GM13976 (cell line): ENCODE measurements around the gene DNAAF6.
"Not testable (repeated sequence)": the region's sequence is repeated elsewhere in the genome, so short reads cannot be mapped to it uniquely, and the experiment has no call there.

Experiments used
- DNase-seq: peaks from one replicate; pipeline ENCODE4 v3.0.0; 2012; ENCODE audit warnings: low spot score
- CTCF ChIP-seq: IDR thresholded peaks from 2 replicates; pipeline ENCODE4 v1.5.1; 2012; ENCODE audit warnings: borderline replicate concordance, mild to moderate bottlenecking; ENCODE audit not compliant: insufficient read depth; ENCODE audit errors: extremely low read depth, missing control alignments, control extremely low read depth
- in situ Hi-C: fragments of 300-500 bp; cut with MboI; formaldehyde crosslinking; loops from one replicate; pipeline ENCODE4 v1.12.0; 2022; ENCODE audit warnings: low sequenced_read_pairs, mixed read lengths, inconsistent platforms; ENCODE audit not compliant: unreplicated experiment

DNAAF6 gene

GRCh38 chrX:107205770-107206696, at the start of gene DNAAF6, which contains the start of gene NUP62CL:
DNAAF6 (plus strand) TSS chrX:107206611; CDS start chrX:107212876, 6,265 bp downstream.
NUP62CL (minus strand) TSS chrX:107206433; CDS start chrX:107175146, 31,287 bp downstream.
- no peak for TF ChIP-seq CTCF
- in situ Hi-C loops: no loop called here
- peak; percentile 75 for DNase-seq

GRCh38 chrX:107157618-107158017, 48.8 kb upstream of the DNAAF6 start:
- DNase-seq, in situ Hi-C loops: not testable (repeated sequence)

GRCh38 chrX:107167163-107167921, 39.1 kb upstream of the DNAAF6 start:
- no peak for DNase-seq
- no peak for TF ChIP-seq CTCF
- in situ Hi-C loops: no loop called here

GRCh38 chrX:107168257-107168656, 38.2 kb upstream of the DNAAF6 start:
- no peak for TF ChIP-seq CTCF
- in situ Hi-C loops: no loop called here
- DNase-seq: no peak

DNA sequence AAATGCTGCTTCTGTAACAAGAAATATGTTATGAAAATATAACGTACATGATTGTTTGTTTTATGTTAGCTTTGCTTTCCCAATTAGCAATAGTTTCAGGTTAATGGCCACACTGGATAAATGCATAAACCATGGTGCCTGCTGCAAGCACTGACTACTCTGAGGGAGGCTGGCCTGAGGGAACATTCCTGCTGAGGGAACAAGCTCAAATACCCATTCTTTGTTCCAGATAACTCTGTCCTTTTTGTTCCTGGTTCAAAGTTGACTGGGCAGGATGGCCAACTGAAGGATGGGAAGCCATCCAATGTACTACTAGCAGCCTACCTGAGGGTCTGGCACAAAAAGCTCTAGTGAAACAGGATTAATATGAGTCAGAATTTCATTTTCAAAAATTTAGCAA, 37.7 kb upstream of the DNAAF6 start:
- in situ Hi-C loops: no loop called here
- TF ChIP-seq CTCF: no peak
- no peak for DNase-seq

DNA sequence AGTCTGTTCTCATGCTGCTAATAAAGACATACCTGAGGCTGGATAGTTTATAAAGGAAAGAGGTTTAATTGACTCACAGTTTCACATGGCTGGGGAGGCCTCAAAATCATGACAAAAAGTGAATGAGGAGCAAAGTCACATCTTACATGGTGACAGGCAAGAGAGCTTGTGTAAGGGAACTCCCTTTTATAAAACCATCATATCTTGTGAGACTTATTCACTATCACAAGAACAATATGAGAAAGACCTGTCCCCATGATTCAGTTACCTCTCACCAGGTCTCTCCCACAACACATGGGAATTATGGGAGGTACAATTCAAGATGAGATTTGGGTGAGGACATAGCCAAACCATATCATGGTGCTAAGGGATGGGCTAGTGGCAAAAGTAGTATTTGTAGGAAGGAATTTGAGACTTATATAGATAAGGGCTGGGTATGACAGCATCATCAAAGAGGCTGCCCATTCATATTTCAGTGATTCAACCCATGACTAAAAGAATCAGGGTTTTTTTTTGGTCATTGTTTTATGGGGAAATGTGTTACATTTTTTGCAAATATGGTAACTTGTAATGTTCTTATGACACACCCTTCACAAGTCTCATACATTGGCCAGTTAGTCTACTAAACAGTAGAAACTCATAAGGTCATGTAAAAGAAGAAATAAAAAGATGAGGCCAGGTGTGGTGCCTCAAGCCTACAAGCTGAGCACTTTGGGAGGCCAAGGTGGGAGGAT, 34.9 kb upstream of the DNAAF6 start:
- in situ Hi-C loops: no loop called here

More for the DNA sequence above, 34.9 kb upstream of the DNAAF6 start:
- no peak for DNase-seq
- no peak for TF ChIP-seq CTCF
